GM12872 (cell line): Measurements from ENCODE around the gene OLFM2.
A peak's percentile ranks its signal among the peaks of the same experiment; 100 is the strongest.

Experiments used
- CTCF ChIP-seq: IDR thresholded peaks from 3 replicates; pipeline ENCODE4 v1.5.1; 2011; ENCODE audit warnings: low read depth, mild to moderate bottlenecking, low read length, moderate library complexity; ENCODE audit not compliant: insufficient read depth

The OLFM2 gene

GRCh38 chr19:9857076-9857721 lies 79.1 kb downstream of the OLFM2 start:
- TF ChIP-seq CTCF = no peak

GRCh38 chr19:9856609-9857008 lies 79.7 kb downstream of the OLFM2 start:
- no peak for TF ChIP-seq CTCF

GRCh38 chr19:9854282-9854846 lies 82.0 kb downstream of the OLFM2 start:
- TF ChIP-seq CTCF = no peak

- TF ChIP-seq CTCF = no peak
Measured at GRCh38 chr19:9850235-9850959, 85.9 kb downstream of the OLFM2 start.

- TF ChIP-seq CTCF = no peak
Measured at GRCh38 chr19:9849791-9850190, 86.5 kb downstream of the OLFM2 start.

GRCh38 chr19:9848762-9849161 lies 87.6 kb downstream of the OLFM2 start:
- TF ChIP-seq CTCF = no peak

GRCh38 chr19:9848060-9848459 lies 88.3 kb downstream of the OLFM2 start:
- TF ChIP-seq CTCF = peak; percentile 57
